Gastroesophageal sphincter (tissue), 3 donors: ENCODE measurements around the gene MUSTN1.

Source experiments
- EP300 ChIP-seq: sonication (generic); formaldehyde crosslinking; IDR thresholded peaks from one replicate; pipeline ENCODE4 v1.6.1; 2017; ENCODE audit warnings: antibody characterized with exemption, mild to moderate bottlenecking
- POLR2A ChIP-seq, 2 donors: fragments of 450-650 bp; IDR thresholded peaks; one replicate each; pipeline ENCODE4 v1.6.1; 2017; ENCODE audit warnings: antibody characterized with exemption in 2 of 2, mild to moderate bottlenecking in 2 of 2, moderate library complexity in 1 of 2
- POLR2AphosphoS5 ChIP-seq: sonication (generic); formaldehyde crosslinking; IDR thresholded peaks from one replicate; pipeline ENCODE4 v1.6.1; 2017; ENCODE audit warnings: antibody characterized with exemption
- TF ChIP-seq, protein P1 (sequence below), 4 experiments: fragments of 200-600 bp in 2 of 4; fragments of 450-650 bp in 2 of 4; sonication (generic) in 1 of 4; IDR thresholded peaks; one replicate each; pipeline ENCODE4 v1.5.1; 2017 to 2019; ENCODE audit warnings: antibody characterized with exemption in 4 of 4, mild to moderate bottlenecking in 2 of 4, moderate library complexity in 2 of 4

- TF ChIP-seq, protein P1, sequence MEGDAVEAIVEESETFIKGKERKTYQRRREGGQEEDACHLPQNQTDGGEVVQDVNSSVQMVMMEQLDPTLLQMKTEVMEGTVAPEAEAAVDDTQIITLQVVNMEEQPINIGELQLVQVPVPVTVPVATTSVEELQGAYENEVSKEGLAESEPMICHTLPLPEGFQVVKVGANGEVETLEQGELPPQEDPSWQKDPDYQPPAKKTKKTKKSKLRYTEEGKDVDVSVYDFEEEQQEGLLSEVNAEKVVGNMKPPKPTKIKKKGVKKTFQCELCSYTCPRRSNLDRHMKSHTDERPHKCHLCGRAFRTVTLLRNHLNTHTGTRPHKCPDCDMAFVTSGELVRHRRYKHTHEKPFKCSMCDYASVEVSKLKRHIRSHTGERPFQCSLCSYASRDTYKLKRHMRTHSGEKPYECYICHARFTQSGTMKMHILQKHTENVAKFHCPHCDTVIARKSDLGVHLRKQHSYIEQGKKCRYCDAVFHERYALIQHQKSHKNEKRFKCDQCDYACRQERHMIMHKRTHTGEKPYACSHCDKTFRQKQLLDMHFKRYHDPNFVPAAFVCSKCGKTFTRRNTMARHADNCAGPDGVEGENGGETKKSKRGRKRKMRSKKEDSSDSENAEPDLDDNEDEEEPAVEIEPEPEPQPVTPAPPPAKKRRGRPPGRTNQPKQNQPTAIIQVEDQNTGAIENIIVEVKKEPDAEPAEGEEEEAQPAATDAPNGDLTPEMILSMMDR (IDR thresholded peaks at IDR 0.05): no peak
- TF ChIP-seq POLR2A (IDR thresholded peaks at IDR 0.05): no peak
- TF ChIP-seq POLR2AphosphoS5: no peak
- no peak for TF ChIP-seq EP300
Observed at GRCh38 chr3:52809662-52810377, 25.0 kb downstream of the MUSTN1 start.
